ENCODE data around the gene ZNF24. TPM values are rescaled to one million over a fixed set of nuclear protein-coding genes. Genes with fewer than 3 reads are reported as not detected.

ZNF24 gene
- total and polyA plus RNA-seq, 2 experiments from 2014 or later = 52.4 to 75.2 TPM

DNA sequence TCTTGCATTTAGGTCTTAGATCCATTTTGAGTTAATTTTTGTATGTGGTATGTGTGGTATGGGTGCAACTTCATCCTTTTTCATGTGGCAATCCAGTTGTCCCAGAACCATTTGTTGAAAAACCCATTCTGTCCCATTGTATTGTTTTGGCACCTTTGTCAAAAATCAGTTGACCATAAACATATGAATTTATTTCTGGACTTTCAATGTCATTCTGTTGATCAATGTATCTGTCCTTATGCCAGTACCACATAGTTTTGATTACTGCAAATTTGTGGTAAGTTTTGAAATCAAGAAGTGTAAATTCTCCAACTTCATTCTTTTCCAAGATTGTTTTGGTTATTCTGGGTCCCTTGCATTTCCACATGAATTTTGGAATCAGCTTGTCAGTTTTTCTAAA is 49.5 kb upstream of the ZNF24 start:
- Histone ChIP-seq H3K27ac (ENCODE audit: low read depth) (no peak overlapping the region), H3F3A (replicated peaks; ENCODE audit: low read depth) (no peaks in the 10 kb centered on the region), H3K4me1 (ENCODE audit: insufficient read depth) (no peaks in the 10 kb centered on the region), H3K9me2 (ENCODE audit: insufficient read depth) (no peaks in the 10 kb centered on the region), H3K27me3 (ENCODE audit: insufficient read depth) (no peaks in the 10 kb centered on the region), H3K36me3 (ENCODE audit: insufficient read depth) (no peaks in the 10 kb centered on the region), H3K4me3 (no peak overlapping the region), H3K4me2 (no peak overlapping the region), H3K79me2 (replicated peaks; ENCODE audit: insufficient read depth) (no peaks in the 10 kb centered on the region), H2AFZ (no peak overlapping the region), H4K20me1 (replicated peaks; ENCODE audit: insufficient read depth) (no peaks in the 10 kb centered on the region)
- Mint-ChIP-seq H3K4me3 (no peak overlapping the region), H3K36me3 (ENCODE audit: low read depth) (no peaks in the 10 kb centered on the region), H3K27me3 (ENCODE audit: insufficient read depth, low read depth, poor library complexity) (peaks cover 5% of the 10 kb centered on the region), H3K9me3 (no peaks in the 10 kb centered on the region; the same call in 2 of the 3 replicates), H3K4me1 (peaks cover 4% of the 10 kb centered on the region; the same call in 2 of the 3 replicates), H3K27ac (no peak overlapping the region)
- DNase-seq (ENCODE audit: low spot score) = no peak
- no peak for ATAC-seq
- TF ChIP-seq ZNF331 (CRISPR knock-in tag; IDR thresholded peaks at IDR 0.05; ENCODE audit: low read depth) = no peak

GRCh38 chr18:35392375-35392774 is 48.2 kb upstream of the ZNF24 start:
- H3K4me1 Mint-ChIP-seq = peaks cover 4% of the 10 kb centered on the region; the same call in 2 of the 3 replicates
- Histone ChIP-seq H3F3A (replicated peaks; ENCODE audit: low read depth) (no peaks in the 10 kb centered on the region), H3K36me3 (ENCODE audit: insufficient read depth) (no peaks in the 10 kb centered on the region), H3K79me2 (replicated peaks; ENCODE audit: insufficient read depth) (no peaks in the 10 kb centered on the region), H2AFZ (no peak overlapping the region), H3K4me1 (ENCODE audit: insufficient read depth) (no peaks in the 10 kb centered on the region), H3K4me2 (no peak overlapping the region), H3K27me3 (ENCODE audit: insufficient read depth) (no peaks in the 10 kb centered on the region), H4K20me1 (replicated peaks; ENCODE audit: insufficient read depth) (no peaks in the 10 kb centered on the region), H3K4me3 (no peak overlapping the region), H3K27ac (ENCODE audit: low read depth) (no peak overlapping the region), H3K9me2 (ENCODE audit: insufficient read depth) (no peaks in the 10 kb centered on the region)
- H3K27ac Mint-ChIP-seq = no peak overlapping the region
- H3K4me3 Mint-ChIP-seq = no peak overlapping the region
- H3K36me3 Mint-ChIP-seq (ENCODE audit: low read depth) = no peaks in the 10 kb centered on the region
- no peaks in the 10 kb centered on the region; the same call in 2 of the 3 replicates for H3K9me3 Mint-ChIP-seq
- no peak for ATAC-seq
- no peak for DNase-seq (ENCODE audit: low spot score)
- H3K27me3 Mint-ChIP-seq (ENCODE audit: insufficient read depth, low read depth, poor library complexity) = no peaks in the 10 kb centered on the region
- TF ChIP-seq EZH2phosphoT487 (IDR thresholded peaks at IDR 0.05; ENCODE audit: unreplicated experiment) (no peak), EZH2 (IDR thresholded peaks at IDR 0.05; ENCODE audit: low read depth, unreplicated experiment) (no peak), CREB1 (CRISPR knock-in tag; IDR thresholded peaks at IDR 0.05; ENCODE audit: low read depth) (no peak), ZNF114 (CRISPR knock-in tag; IDR thresholded peaks at IDR 0.05) (no peak), JUNB (IDR thresholded peaks at IDR 0.05; ENCODE audit: unreplicated experiment) (no peak), ZNF331 (CRISPR knock-in tag; IDR thresholded peaks at IDR 0.05; ENCODE audit: low read depth) (no peak)
- TF ChIP-seq, protein P1, sequence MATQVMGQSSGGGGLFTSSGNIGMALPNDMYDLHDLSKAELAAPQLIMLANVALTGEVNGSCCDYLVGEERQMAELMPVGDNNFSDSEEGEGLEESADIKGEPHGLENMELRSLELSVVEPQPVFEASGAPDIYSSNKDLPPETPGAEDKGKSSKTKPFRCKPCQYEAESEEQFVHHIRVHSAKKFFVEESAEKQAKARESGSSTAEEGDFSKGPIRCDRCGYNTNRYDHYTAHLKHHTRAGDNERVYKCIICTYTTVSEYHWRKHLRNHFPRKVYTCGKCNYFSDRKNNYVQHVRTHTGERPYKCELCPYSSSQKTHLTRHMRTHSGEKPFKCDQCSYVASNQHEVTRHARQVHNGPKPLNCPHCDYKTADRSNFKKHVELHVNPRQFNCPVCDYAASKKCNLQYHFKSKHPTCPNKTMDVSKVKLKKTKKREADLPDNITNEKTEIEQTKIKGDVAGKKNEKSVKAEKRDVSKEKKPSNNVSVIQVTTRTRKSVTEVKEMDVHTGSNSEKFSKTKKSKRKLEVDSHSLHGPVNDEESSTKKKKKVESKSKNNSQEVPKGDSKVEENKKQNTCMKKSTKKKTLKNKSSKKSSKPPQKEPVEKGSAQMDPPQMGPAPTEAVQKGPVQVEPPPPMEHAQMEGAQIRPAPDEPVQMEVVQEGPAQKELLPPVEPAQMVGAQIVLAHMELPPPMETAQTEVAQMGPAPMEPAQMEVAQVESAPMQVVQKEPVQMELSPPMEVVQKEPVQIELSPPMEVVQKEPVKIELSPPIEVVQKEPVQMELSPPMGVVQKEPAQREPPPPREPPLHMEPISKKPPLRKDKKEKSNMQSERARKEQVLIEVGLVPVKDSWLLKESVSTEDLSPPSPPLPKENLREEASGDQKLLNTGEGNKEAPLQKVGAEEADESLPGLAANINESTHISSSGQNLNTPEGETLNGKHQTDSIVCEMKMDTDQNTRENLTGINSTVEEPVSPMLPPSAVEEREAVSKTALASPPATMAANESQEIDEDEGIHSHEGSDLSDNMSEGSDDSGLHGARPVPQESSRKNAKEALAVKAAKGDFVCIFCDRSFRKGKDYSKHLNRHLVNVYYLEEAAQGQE (IDR thresholded peaks at IDR 0.05; ENCODE audit: unreplicated experiment) = no peak
- TF ChIP-seq, protein P2, sequence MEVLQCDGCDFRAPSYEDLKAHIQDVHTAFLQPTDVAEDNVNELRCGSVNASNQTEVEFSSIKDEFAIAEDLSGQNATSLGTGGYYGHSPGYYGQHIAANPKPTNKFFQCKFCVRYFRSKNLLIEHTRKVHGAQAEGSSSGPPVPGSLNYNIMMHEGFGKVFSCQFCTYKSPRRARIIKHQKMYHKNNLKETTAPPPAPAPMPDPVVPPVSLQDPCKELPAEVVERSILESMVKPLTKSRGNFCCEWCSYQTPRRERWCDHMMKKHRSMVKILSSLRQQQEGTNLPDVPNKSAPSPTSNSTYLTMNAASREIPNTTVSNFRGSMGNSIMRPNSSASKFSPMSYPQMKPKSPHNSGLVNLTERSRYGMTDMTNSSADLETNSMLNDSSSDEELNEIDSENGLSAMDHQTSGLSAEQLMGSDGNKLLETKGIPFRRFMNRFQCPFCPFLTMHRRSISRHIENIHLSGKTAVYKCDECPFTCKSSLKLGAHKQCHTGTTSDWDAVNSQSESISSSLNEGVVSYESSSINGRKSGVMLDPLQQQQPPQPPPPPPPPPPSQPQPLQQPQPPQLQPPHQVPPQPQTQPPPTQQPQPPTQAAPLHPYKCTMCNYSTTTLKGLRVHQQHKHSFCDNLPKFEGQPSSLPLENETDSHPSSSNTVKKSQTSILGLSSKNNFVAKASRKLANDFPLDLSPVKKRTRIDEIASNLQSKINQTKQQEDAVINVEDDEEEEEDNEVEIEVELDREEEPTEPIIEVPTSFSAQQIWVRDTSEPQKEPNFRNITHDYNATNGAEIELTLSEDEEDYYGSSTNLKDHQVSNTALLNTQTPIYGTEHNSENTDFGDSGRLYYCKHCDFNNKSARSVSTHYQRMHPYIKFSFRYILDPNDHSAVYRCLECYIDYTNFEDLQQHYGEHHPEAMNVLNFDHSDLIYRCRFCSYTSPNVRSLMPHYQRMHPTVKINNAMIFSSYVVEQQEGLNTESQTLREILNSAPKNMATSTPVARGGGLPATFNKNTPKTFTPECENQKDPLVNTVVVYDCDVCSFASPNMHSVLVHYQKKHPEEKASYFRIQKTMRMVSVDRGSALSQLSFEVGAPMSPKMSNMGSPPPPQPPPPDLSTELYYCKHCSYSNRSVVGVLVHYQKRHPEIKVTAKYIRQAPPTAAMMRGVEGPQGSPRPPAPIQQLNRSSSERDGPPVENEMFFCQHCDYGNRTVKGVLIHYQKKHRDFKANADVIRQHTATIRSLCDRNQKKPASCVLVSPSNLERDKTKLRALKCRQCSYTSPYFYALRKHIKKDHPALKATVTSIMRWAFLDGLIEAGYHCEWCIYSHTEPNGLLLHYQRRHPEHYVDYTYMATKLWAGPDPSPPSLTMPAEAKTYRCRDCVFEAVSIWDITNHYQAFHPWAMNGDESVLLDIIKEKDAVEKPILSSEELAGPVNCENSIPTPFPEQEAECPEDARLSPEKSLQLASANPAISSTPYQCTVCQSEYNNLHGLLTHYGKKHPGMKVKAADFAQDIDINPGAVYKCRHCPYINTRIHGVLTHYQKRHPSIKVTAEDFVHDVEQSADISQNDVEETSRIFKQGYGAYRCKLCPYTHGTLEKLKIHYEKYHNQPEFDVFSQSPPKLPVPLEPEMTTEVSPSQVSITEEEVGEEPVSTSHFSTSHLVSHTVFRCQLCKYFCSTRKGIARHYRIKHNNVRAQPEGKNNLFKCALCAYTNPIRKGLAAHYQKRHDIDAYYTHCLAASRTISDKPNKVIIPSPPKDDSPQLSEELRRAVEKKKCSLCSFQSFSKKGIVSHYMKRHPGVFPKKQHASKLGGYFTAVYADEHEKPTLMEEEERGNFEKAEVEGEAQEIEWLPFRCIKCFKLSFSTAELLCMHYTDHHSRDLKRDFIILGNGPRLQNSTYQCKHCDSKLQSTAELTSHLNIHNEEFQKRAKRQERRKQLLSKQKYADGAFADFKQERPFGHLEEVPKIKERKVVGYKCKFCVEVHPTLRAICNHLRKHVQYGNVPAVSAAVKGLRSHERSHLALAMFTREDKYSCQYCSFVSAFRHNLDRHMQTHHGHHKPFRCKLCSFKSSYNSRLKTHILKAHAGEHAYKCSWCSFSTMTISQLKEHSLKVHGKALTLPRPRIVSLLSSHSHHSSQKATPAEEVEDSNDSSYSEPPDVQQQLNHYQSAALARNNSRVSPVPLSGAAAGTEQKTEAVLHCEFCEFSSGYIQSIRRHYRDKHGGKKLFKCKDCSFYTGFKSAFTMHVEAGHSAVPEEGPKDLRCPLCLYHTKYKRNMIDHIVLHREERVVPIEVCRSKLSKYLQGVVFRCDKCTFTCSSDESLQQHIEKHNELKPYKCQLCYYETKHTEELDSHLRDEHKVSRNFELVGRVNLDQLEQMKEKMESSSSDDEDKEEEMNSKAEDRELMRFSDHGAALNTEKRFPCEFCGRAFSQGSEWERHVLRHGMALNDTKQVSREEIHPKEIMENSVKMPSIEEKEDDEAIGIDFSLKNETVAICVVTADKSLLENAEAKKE (CRISPR knock-in tag; IDR thresholded peaks at IDR 0.05) = no peak
- TF ChIP-seq, protein P3, sequence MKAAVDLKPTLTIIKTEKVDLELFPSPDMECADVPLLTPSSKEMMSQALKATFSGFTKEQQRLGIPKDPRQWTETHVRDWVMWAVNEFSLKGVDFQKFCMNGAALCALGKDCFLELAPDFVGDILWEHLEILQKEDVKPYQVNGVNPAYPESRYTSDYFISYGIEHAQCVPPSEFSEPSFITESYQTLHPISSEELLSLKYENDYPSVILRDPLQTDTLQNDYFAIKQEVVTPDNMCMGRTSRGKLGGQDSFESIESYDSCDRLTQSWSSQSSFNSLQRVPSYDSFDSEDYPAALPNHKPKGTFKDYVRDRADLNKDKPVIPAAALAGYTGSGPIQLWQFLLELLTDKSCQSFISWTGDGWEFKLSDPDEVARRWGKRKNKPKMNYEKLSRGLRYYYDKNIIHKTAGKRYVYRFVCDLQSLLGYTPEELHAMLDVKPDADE (IDR thresholded peaks at IDR 0.05) = no peak
